NCI-H1105 treated with DMSO at 0.1 percent for 48 hours (cell line): ENCODE results near the gene ABCG2.

Experiments used
- DNase-seq: peaks from one replicate; lab custom pipeline; 2025; lab: John Stamatoyannopoulos, UW

Gene ABCG2

GRCh38 chr4:88064410-88064809 is 94.0 kb downstream of the ABCG2 start:
- no peak for DNase-seq

GRCh38 chr4:88063634-88064296 is 94.7 kb downstream of the ABCG2 start:
- no peak for DNase-seq

GRCh38 chr4:88062843-88063242 is 95.6 kb downstream of the ABCG2 start:
- DNase-seq, result no peak

- DNase-seq, result no peak
Measured at GRCh38 chr4:88062311-88062710, 96.1 kb downstream of the ABCG2 start.

GRCh38 chr4:88060431-88060830 is 98.0 kb downstream of the ABCG2 start:
- no peak for DNase-seq

- DNase-seq, result no peak
Measured at GRCh38 chr4:88059766-88060165, 98.7 kb downstream of the ABCG2 start.

- DNase-seq, result no peak
Measured at GRCh38 chr4:88058295-88058694, 100.1 kb downstream of the ABCG2 start.

- no peak for DNase-seq
Measured at GRCh38 chr4:88054901-88055300, 103.5 kb downstream of the ABCG2 start.

GRCh38 chr4:88054229-88054628 is 104.2 kb downstream of the ABCG2 start:
- no peak for DNase-seq

- DNase-seq, result no peak
Measured at GRCh38 chr4:88045021-88045420, 113.4 kb downstream of the ABCG2 start.

- DNase-seq, result no peak
Measured at GRCh38 chr4:88043586-88044340, 114.7 kb downstream of the ABCG2 start.

- DNase-seq, result no peak
Measured at GRCh38 chr4:88043001-88043400, 115.4 kb downstream of the ABCG2 start.

- DNase-seq, result no peak
Measured at GRCh38 chr4:88041626-88042025, 116.8 kb downstream of the ABCG2 start.

- DNase-seq, result no peak
Measured at GRCh38 chr4:88040707-88041106, 117.7 kb downstream of the ABCG2 start.
